T47D (cell line): ENCODE measurements around the gene CCND1.

Experiments
- DNase-seq, 2 experiments: peaks; one replicate each; pipeline versions ENCODE4 v3.0.0 to v3.0.0-alpha.2; 2011 to 2012; ENCODE audit warnings: low read depth in 1 of 2, low spot score in 1 of 2
- JUND ChIP-seq: IDR thresholded peaks from 2 replicates; pipeline ENCODE4 v1.6.1; 2012; ENCODE audit warnings: low read depth
- in situ Hi-C: cut with HindIII; loops from 2 replicates; pipeline ENCODE4 v1.10.0; 2016; ENCODE audit warnings: low sequenced_read_pairs, low pct_unique_long_range_greater_than_20kb

Gene CCND1

DNA sequence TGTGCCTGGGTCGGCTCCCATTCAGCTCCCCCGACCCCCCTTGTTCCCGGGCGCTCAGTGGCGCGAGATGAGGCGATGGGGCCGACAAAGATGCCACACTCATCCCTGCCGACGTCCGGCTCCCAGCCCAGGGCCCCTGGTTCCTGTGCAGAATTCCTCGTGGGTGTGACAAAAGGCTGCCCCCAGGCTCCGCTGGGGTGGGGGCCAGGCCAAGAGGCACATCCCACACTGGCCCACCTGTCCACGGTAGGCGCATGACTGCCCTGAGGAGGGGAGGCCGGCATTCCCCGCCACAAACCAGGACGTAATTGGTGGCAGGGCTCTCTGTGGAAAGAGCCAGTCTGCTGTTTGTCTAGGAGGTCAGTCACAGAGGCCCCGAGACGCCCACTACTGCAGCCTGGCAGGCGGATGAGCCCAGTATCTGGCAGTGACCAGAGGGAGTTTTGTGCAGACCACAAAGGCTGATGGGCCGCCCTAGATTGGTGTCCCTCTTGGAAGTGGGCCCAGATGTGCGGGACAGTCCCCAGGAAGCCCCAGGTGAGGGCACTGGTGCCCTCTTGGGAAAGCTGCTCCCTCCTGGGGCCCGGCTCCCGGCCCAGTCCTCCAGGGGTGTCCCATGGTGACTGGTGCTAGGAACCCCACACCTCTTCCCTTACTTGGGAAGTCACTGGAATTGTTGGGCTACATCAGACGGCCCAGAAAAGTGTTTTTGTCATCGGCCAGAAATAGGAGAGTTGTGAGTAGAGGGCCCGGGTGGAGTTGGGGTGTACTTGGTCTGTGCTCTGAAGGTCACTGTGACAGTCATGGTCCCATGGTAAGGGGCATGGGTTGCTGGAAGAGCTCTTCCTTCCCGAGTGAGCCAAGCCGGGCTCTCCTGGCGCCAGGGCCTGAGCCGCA, 5.8 kb downstream of the CCND1 start:
- DNase-seq, result no peak
- TF ChIP-seq JUND, result no peak
- in situ Hi-C loops, result no loop called here

DNA sequence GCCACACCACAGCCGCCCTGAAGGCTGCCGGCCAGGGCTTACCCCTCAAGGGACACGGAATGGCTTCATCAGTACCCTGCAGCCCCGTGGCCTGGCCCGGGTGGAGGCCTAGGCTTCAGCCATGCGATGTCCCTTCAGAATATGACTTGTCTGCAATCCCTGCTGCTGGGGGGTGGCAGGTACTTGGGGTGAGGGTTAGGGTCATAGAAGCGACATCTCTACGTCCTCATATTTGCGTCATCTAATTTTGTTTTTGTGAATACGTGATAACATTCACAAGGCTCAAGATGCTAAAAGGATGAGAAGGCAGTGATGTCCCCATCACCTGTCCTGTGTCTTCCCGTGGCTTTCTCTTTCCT, 6.4 kb downstream of the CCND1 start:
- in situ Hi-C loops, result no loop called here

DNA sequence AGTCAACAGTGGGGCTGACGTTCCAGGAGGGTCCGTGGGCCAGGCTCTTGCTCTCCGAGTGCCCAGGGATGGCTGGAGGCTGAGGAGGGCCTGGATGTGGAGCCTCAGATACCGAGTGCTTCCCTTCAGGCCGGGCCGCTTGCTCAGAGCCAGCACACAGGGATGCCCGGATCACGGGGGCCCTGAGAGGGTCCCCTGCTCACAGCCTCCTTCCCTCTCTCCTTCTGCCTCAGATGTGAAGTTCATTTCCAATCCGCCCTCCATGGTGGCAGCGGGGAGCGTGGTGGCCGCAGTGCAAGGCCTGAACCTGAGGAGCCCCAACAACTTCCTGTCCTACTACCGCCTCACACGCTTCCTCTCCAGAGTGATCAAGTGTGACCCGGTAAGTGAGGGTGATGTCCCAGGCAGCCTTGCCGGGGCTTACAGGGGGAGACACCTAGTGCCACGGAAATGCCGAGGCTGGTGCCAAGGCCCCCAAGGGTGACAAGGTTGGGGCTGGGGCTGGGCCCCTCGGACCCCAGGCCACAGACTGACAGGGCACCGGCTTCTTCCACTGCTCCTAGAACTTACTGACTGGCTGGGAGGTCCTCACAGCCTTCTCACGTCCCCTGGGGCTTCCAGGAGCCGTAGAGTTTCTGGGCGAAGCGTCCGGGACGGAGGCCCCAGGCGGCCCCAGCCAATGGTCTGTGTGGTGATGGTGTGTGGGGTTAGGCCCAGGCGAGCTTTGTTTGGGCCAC, 7.0 kb downstream of the CCND1 start:
- DNase-seq, result no peak
- no peak for TF ChIP-seq JUND
- in situ Hi-C loops, result no loop called here

More for the DNA sequence above, 6.4 kb downstream of the CCND1 start:
- TF ChIP-seq JUND, result no peak
- no peak for DNase-seq

DNA sequence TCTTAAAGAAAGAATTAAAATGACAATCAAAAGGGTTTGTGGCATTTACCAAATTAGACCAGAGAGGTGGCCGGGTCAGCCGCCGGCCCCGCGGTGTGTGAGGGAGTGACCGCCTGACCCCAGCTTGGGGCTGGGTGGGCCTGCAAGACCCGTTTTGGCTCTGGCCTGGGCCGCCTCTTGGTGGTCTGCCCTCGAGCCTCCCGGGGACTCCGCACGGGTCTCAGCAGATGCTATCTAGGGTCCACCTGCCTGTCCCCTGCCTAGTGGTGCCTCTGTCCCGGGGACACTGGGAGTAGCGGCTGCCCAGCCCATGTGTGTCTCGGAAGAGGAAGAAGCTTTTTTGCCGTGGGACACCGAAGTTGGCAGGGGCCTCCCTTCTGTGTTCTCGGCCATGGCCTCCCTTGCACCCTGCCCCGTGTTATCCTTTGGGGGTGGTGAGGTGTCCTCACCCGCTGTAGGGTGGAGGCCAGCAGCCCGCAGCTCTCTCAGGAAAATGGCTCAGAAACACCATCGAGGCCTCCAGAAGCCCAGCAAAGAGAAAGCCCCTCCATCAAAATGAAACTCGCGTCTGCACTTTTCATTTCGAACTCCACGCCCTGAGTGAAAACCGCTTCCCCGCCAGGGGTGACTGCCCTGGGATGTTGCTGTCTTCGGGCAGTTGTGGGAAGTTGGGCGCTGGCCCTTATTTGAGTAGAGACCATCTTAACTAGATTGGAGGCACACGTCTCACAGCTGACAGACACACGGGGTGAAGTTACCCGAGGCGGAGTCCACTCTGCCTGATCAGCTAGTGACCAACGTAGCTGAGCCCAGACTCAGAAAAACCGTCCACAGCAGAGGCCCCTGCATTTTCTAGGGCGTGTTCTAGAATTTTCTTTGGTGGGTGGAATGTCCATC, 8.0 kb downstream of the CCND1 start:
- in situ Hi-C loops, result no loop called here
- TF ChIP-seq JUND, result no peak
- no peak for DNase-seq

DNA sequence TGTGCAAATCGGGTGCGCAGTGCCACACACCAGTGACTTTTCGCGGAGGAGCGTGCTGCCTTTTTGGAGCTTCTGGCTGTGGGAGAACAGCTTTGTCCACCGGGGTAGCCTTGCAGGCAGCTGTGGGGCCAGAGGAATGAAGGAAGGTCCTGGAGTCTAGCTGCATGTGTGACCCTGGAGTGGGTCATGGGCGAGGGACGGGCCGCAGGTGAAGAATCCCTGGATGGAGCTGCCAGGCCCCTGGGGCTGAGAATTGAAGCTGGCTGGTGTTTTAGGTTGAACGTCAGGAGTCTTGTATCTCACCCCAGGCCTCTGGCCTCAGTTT, 8.6 kb downstream of the CCND1 start:
- no peak for DNase-seq
- no peak for TF ChIP-seq JUND
- in situ Hi-C loops, result no loop called here

DNA sequence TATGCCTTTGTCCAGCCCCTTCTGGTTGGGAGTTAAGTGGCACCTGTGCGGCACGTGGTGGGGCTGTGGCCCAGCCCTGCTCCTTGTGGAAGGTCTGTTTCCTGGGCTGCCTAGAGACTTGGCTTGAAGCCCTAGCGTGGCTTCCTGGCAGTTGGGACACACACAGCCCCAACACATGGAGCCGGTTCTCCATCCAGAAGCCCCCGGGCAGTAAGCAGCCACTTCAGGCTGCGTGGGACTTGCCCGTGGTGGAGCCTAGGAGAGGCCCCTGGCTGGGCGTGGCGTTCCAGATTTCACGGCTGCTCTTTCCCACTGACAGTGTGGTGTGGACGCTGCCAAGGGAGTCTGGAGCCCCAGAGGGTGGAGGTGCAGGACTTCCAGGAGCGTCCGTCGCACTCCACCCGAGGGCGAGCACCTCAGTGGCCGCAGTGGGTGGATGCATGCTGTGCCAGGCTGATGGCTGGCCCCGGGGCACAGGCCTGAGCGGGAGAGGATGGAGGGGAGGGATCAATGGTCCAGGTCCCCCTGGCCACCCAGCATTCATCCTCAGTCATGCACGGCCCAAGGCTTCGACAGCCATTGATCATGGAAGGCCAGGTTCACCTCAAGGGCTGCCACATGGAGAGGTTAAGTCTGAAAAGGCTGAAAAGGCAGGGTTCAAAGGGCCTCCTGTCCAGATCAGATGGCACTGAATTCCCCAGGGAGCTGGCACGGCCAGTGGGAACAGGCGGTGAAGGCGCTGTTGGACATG, 9.3 kb downstream of the CCND1 start:
- in situ Hi-C loops, result loop anchor here (25.0 kb wide), 1 partner anchor 538 kb away; no protein-coding TSS in a partner anchor
- no peak for TF ChIP-seq JUND
- DNase-seq, result no peak

DNA sequence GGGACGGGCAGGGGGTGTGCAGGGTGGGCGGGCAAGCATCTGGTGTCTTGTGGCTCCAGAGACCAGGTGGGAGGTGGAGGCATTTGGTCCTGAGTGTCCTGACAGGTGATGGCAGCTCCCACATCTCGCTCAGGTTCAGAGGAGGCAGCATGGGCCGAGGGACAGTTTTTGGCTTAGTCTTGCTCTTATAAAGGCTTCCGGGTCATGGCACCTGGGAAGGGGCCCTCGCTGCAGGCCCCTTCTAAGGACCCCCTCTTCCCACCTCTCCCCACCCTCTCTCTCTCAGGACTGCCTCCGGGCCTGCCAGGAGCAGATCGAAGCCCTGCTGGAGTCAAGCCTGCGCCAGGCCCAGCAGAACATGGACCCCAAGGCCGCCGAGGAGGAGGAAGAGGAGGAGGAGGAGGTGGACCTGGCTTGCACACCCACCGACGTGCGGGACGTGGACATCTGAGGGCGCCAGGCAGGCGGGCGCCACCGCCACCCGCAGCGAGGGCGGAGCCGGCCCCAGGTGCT, 9.9 kb downstream of the CCND1 start:
- TF ChIP-seq JUND, result no peak
- DNase-seq, result no peak
- in situ Hi-C loops, result loop anchor here (25.0 kb wide), 1 partner anchor 539 kb away; no protein-coding TSS in a partner anchor

DNA sequence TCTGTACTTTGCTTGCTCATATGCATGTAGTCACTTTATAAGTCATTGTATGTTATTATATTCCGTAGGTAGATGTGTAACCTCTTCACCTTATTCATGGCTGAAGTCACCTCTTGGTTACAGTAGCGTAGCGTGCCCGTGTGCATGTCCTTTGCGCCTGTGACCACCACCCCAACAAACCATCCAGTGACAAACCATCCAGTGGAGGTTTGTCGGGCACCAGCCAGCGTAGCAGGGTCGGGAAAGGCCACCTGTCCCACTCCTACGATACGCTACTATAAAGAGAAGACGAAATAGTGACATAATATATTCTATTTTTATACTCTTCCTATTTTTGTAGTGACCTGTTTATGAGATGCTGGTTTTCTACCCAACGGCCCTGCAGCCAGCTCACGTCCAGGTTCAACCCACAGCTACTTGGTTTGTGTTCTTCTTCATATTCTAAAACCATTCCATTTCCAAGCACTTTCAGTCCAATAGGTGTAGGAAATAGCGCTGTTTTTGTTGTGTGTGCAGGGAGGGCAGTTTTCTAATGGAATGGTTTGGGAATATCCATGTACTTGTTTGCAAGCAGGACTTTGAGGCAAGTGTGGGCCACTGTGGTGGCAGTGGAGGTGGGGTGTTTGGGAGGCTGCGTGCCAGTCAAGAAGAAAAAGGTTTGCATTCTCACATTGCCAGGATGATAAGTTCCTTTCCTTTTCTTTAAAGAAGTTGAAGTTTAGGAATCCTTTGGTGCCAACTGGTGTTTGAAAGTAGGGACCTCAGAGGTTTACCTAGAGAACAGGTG, 11.1 kb downstream of the CCND1 start:
- in situ Hi-C loops, result loop anchor here (25.0 kb wide), 1 partner anchor 540 kb away; no protein-coding TSS in a partner anchor
- TF ChIP-seq JUND, result no peak
- no peak for DNase-seq

DNA sequence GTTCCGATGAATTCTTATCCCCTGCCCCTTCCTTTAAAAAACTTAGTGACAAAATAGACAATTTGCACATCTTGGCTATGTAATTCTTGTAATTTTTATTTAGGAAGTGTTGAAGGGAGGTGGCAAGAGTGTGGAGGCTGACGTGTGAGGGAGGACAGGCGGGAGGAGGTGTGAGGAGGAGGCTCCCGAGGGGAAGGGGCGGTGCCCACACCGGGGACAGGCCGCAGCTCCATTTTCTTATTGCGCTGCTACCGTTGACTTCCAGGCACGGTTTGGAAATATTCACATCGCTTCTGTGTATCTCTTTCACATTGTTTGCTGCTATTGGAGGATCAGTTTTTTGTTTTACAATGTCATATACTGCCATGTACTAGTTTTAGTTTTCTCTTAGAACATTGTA, 12.0 kb downstream of the CCND1 start:
- DNase-seq, result no peak
- in situ Hi-C loops, result loop anchor here (25.0 kb wide), 1 partner anchor 541 kb away; no protein-coding TSS in a partner anchor
- TF ChIP-seq JUND, result no peak

DNA sequence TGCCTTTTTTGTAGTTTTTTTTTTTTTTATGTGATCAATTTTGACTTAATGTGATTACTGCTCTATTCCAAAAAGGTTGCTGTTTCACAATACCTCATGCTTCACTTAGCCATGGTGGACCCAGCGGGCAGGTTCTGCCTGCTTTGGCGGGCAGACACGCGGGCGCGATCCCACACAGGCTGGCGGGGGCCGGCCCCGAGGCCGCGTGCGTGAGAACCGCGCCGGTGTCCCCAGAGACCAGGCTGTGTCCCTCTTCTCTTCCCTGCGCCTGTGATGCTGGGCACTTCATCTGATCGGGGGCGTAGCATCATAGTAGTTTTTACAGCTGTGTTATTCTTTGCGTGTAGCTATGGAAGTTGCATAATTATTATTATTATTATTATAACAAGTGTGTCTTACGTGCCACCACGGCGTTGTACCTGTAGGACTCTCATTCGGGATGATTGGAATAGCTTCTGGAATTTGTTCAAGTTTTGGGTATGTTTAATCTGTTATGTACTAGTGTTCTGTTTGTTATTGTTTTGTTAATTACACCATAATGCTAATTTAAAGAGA, 12.5 kb downstream of the CCND1 start:
- no peak for TF ChIP-seq JUND
- no peak for DNase-seq
- in situ Hi-C loops, result loop anchor here (25.0 kb wide), 1 partner anchor 541 kb away; no protein-coding TSS in a partner anchor
